ENCODE data around the gene TSPAN11. TPM values are rescaled to one million over a fixed set of nuclear protein-coding genes. Genes with fewer than 3 reads are reported as not detected.

The TSPAN11 gene
- total RNA-seq, 1 donor from 2014 or later: 12.4 TPM

DNA sequence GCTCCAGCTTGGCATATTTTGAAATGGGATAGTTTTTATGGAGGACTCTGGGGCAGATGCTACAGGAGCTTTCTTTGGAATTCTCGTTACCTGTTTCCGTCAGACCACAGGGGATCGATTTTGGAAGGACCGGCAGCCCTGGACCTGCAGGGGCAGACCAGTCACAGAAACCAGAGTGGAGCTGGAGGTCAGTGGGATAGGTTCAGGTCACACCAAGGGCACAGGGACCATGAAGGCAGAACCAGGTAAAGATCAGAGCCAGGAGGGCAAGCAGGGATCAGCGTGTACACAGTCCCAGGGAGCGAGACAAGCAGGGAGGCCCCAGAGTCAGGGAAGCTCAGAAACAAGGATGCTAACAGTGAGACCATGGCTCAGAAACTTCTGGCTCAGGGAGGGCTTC is 45.5 kb downstream of the TSPAN11 start:
- DNase-seq (ENCODE audit: low read depth) (no peak), FAIRE-seq (no peak)
- Histone ChIP-seq H3K27me3 (ENCODE audit: insufficient read depth, low read length) (peaks cover 3% of the 10 kb centered on the region), H4K20me1 (ENCODE audit: insufficient read depth, low read length) (no peaks in the 10 kb centered on the region), H3K79me2 (ENCODE audit: insufficient read depth, low read length) (no peaks in the 10 kb centered on the region), H2AFZ (ENCODE audit: low read depth, low read length) (no peak overlapping the region), H3K4me2 (ENCODE audit: low read length) (no peak overlapping the region), H3K9me3 (ENCODE audit: insufficient read depth, low read depth, low read length) (no peaks in the 10 kb centered on the region), H3K36me3 (ENCODE audit: insufficient read depth, low read length) (no peaks in the 10 kb centered on the region), H3K9ac (ENCODE audit: low read length) (no peak overlapping the region), H3K4me1 (ENCODE audit: insufficient read depth, low read length) (no peaks in the 10 kb centered on the region), H3K4me3 (ENCODE audit: insufficient read depth, low read depth, low read length) (no peak overlapping the region), H3K27ac (ENCODE audit: low read depth, low read length) (no peak overlapping the region)
- no peak overlapping the region for H3K27ac Mint-ChIP-seq (ENCODE audit: unreplicated experiment)
- no peaks in the 10 kb centered on the region for H3K4me1 Mint-ChIP-seq (ENCODE audit: low read depth, unreplicated experiment)
- H3K4me3 Mint-ChIP-seq (ENCODE audit: unreplicated experiment): no peak overlapping the region
- H3K9me3 Mint-ChIP-seq (ENCODE audit: unreplicated experiment): no peaks in the 10 kb centered on the region
- TF ChIP-seq, protein P1, sequence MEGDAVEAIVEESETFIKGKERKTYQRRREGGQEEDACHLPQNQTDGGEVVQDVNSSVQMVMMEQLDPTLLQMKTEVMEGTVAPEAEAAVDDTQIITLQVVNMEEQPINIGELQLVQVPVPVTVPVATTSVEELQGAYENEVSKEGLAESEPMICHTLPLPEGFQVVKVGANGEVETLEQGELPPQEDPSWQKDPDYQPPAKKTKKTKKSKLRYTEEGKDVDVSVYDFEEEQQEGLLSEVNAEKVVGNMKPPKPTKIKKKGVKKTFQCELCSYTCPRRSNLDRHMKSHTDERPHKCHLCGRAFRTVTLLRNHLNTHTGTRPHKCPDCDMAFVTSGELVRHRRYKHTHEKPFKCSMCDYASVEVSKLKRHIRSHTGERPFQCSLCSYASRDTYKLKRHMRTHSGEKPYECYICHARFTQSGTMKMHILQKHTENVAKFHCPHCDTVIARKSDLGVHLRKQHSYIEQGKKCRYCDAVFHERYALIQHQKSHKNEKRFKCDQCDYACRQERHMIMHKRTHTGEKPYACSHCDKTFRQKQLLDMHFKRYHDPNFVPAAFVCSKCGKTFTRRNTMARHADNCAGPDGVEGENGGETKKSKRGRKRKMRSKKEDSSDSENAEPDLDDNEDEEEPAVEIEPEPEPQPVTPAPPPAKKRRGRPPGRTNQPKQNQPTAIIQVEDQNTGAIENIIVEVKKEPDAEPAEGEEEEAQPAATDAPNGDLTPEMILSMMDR (IDR thresholded peaks at IDR 0.05; ENCODE audit: insufficient read depth, low read depth, low read length): no peak
- TF ChIP-seq EZH2 (IDR thresholded peaks at IDR 0.05; ENCODE audit: insufficient read depth, low read length): no peak
- H3K27me3 Mint-ChIP-seq (ENCODE audit: low read depth, unreplicated experiment): peaks cover 65% of the 10 kb centered on the region
- peaks cover 6% of the 10 kb centered on the region for H3K36me3 Mint-ChIP-seq (ENCODE audit: low read depth, unreplicated experiment)

DNA sequence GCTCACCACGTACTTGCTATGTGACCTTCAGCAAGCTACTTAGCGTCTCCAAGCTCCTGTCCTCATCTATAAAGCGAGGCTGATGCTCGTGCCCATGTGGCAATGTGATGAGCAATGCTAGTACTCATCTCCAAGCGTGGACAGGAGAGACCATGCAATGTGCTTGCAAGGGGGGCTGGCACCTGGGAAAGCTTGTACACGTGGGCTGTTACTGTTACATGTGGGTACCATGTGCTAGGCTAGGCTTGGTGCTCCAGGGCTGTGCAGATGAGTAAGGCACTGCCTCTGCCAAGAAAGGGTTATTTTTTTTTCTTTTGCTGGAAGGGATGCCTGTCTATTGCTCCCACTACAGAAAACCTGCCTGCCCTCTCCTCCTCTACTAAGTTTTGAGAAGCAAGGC is 46.6 kb downstream of the TSPAN11 start:
- Histone ChIP-seq H3K4me2 (ENCODE audit: low read length) (no peak overlapping the region), H3K27me3 (ENCODE audit: insufficient read depth, low read length) (peaks cover 3% of the 10 kb centered on the region), H3K4me1 (ENCODE audit: insufficient read depth, low read length) (no peaks in the 10 kb centered on the region), H3K79me2 (ENCODE audit: insufficient read depth, low read length) (no peaks in the 10 kb centered on the region), H3K4me3 (ENCODE audit: insufficient read depth, low read depth, low read length) (no peak overlapping the region), H3K9ac (ENCODE audit: low read length) (no peak overlapping the region), H3K36me3 (ENCODE audit: insufficient read depth, low read length) (no peaks in the 10 kb centered on the region), H4K20me1 (ENCODE audit: insufficient read depth, low read length) (no peaks in the 10 kb centered on the region), H3K9me3 (ENCODE audit: insufficient read depth, low read depth, low read length) (no peaks in the 10 kb centered on the region), H3K27ac (ENCODE audit: low read depth, low read length) (no peak overlapping the region), H2AFZ (ENCODE audit: low read depth, low read length) (no peak overlapping the region)
- H3K27ac Mint-ChIP-seq (ENCODE audit: unreplicated experiment): no peak overlapping the region
- FAIRE-seq: no peak
- H3K4me3 Mint-ChIP-seq (ENCODE audit: unreplicated experiment): no peak overlapping the region
- H3K36me3 Mint-ChIP-seq (ENCODE audit: low read depth, unreplicated experiment): peaks cover 6% of the 10 kb centered on the region
- TF ChIP-seq EZH2 (IDR thresholded peaks at IDR 0.05; ENCODE audit: insufficient read depth, low read length): no peak
- TF ChIP-seq, protein P1 (IDR thresholded peaks at IDR 0.05; ENCODE audit: insufficient read depth, low read depth, low read length): no peak
- no peak for DNase-seq (ENCODE audit: low read depth)
- H3K27me3 Mint-ChIP-seq (ENCODE audit: low read depth, unreplicated experiment): peaks cover 64% of the 10 kb centered on the region
- H3K9me3 Mint-ChIP-seq (ENCODE audit: unreplicated experiment): no peaks in the 10 kb centered on the region
- H3K4me1 Mint-ChIP-seq (ENCODE audit: low read depth, unreplicated experiment): peaks cover 1% of the 10 kb centered on the region

DNA sequence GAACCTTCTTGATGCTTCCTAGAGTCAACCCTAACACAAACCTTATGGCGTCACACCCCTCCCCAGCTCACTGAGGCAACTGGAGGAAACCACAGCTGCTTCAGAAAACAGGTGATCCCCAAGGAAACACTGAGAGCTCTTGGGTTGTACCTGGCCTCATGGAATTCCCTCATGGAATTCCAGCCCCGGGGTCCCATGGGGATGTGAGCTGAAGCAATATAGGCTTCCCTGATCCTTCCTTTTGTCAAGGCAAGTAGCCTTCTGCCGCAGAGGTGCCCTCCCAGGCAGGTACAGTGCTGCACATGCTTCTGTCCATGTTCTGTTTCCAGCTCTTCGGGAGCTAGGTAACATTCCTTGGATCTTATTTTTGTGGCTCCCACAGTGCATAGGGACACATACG is 47.3 kb downstream of the TSPAN11 start:
- Mint-ChIP-seq H3K36me3 (ENCODE audit: low read depth, unreplicated experiment) (peaks cover 6% of the 10 kb centered on the region), H3K4me1 (ENCODE audit: low read depth, unreplicated experiment) (peaks cover 1% of the 10 kb centered on the region), H3K9me3 (ENCODE audit: unreplicated experiment) (no peaks in the 10 kb centered on the region), H3K27ac (ENCODE audit: unreplicated experiment) (no peak overlapping the region), H3K27me3 (ENCODE audit: low read depth, unreplicated experiment) (peaks cover 65% of the 10 kb centered on the region), H3K4me3 (ENCODE audit: unreplicated experiment) (no peak overlapping the region)
- Histone ChIP-seq H3K9ac (ENCODE audit: low read length) (no peak overlapping the region), H4K20me1 (ENCODE audit: insufficient read depth, low read length) (no peaks in the 10 kb centered on the region), H3K79me2 (ENCODE audit: insufficient read depth, low read length) (no peaks in the 10 kb centered on the region), H3K4me1 (ENCODE audit: insufficient read depth, low read length) (no peaks in the 10 kb centered on the region), H3K27ac (ENCODE audit: low read depth, low read length) (no peak overlapping the region), H3K36me3 (ENCODE audit: insufficient read depth, low read length) (no peaks in the 10 kb centered on the region), H3K4me3 (ENCODE audit: insufficient read depth, low read depth, low read length) (no peak overlapping the region), H3K4me2 (ENCODE audit: low read length) (no peak overlapping the region), H2AFZ (ENCODE audit: low read depth, low read length) (no peak overlapping the region), H3K9me3 (ENCODE audit: insufficient read depth, low read depth, low read length) (no peaks in the 10 kb centered on the region), H3K27me3 (ENCODE audit: insufficient read depth, low read length) (peaks cover 3% of the 10 kb centered on the region)
- FAIRE-seq (no peak), DNase-seq (ENCODE audit: low read depth) (no peak)
- TF ChIP-seq, protein P1 (IDR thresholded peaks at IDR 0.05; ENCODE audit: insufficient read depth, low read depth, low read length): no peak
- no peak for TF ChIP-seq EZH2 (IDR thresholded peaks at IDR 0.05; ENCODE audit: insufficient read depth, low read length)

All from astrocyte (in vitro differentiated cells and primary cell).